ENCODE results near the gene UGT8. TPM values are rescaled to one million over a fixed set of nuclear protein-coding genes. Genes with fewer than 3 reads are reported as not detected.

Gene UGT8
- total RNA-seq, 6 experiments from 2014 or later: not detected

GRCh38 chr4:114691865-114692264, 93.3 kb downstream of the UGT8 start:
- no peak for DNase-seq
- Mint-ChIP-seq H3K27ac (no peak overlapping the region), H3K4me1 (ENCODE audit: low read depth) (no peaks in the 10 kb centered on the region), H3K9me3 (no peaks in the 10 kb centered on the region), H3K27me3 (ENCODE audit: insufficient read depth) (peaks cover 4% of the 10 kb centered on the region), H3K36me3 (ENCODE audit: low read depth) (no peaks in the 10 kb centered on the region), H3K4me3 (no peak overlapping the region)
- no peak for TF ChIP-seq CTCF (IDR thresholded peaks at IDR 0.05)

DNA sequence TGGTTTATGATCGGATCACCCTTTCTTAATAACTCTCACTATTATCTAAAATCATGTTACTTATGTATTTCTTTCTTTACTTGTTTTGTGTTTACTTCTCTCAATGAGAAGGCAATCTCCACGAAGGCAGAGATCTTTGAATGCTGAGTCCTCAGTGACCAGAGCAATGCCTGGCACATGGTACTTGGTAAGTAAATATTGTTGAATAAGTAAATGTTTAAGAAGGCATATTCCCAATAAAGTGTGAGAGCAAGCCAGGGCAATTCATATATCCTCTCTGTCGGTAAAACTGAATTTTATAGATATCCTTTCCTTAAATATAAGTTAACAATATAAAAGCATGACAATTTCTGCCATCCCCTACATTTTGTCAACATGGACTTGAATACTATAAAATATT, 94.4 kb downstream of the UGT8 start:
- DNase-seq: no peak
- TF ChIP-seq CTCF (IDR thresholded peaks at IDR 0.05): no peak
- H3K36me3 Mint-ChIP-seq (ENCODE audit: low read depth): no peaks in the 10 kb centered on the region
- H3K27ac Mint-ChIP-seq: no peak overlapping the region
- peaks cover 4% of the 10 kb centered on the region for H3K27me3 Mint-ChIP-seq (ENCODE audit: insufficient read depth)
- no peaks in the 10 kb centered on the region for H3K9me3 Mint-ChIP-seq
- H3K4me3 Mint-ChIP-seq: no peak overlapping the region
- H3K4me1 Mint-ChIP-seq (ENCODE audit: low read depth): no peaks in the 10 kb centered on the region

GRCh38 chr4:114694770-114695169, 96.2 kb downstream of the UGT8 start:
- no peaks in the 10 kb centered on the region for H3K27me3 Mint-ChIP-seq (ENCODE audit: insufficient read depth)
- no peaks in the 10 kb centered on the region for H3K9me3 Mint-ChIP-seq
- TF ChIP-seq CTCF (IDR thresholded peaks at IDR 0.05): peak; percentile 82
- H3K4me1 Mint-ChIP-seq (ENCODE audit: low read depth): no peaks in the 10 kb centered on the region
- no peak overlapping the region for H3K27ac Mint-ChIP-seq
- DNase-seq: peak; percentile 11
- no peaks in the 10 kb centered on the region for H3K36me3 Mint-ChIP-seq (ENCODE audit: low read depth)
- no peak overlapping the region for H3K4me3 Mint-ChIP-seq

DNA sequence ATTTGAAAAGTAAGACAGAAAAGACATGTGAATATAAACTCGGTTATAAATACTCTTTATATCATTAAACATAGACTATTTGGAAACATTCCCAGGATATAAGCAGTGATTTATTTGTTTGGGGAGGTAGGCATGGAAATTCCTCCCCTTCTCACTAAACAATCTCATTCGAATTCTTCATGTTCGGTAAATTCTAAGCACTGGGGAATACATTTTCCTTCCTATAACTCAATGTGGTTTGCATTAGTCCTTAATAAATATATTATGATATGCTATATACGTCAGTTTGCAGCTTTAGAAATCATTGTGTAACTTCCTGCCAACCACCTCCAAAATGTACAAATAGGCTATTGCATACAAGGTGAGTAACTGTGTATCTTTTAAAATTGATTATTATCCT, 99.6 kb downstream of the UGT8 start:
- Mint-ChIP-seq H3K9me3 (no peaks in the 10 kb centered on the region), H3K4me3 (no peak overlapping the region), H3K4me1 (ENCODE audit: low read depth) (no peaks in the 10 kb centered on the region), H3K27ac (no peak overlapping the region), H3K27me3 (ENCODE audit: insufficient read depth) (no peaks in the 10 kb centered on the region), H3K36me3 (ENCODE audit: low read depth) (no peaks in the 10 kb centered on the region)
- DNase-seq: no peak
- no peak for TF ChIP-seq CTCF (IDR thresholded peaks at IDR 0.05)

- TF ChIP-seq CTCF (IDR thresholded peaks at IDR 0.05): no peak
- H3K9me3 Mint-ChIP-seq: no peaks in the 10 kb centered on the region
- no peaks in the 10 kb centered on the region for H3K27me3 Mint-ChIP-seq (ENCODE audit: insufficient read depth)
- no peak overlapping the region for H3K27ac Mint-ChIP-seq
- no peak for DNase-seq
- no peaks in the 10 kb centered on the region for H3K4me1 Mint-ChIP-seq (ENCODE audit: low read depth)
- H3K36me3 Mint-ChIP-seq (ENCODE audit: low read depth): no peaks in the 10 kb centered on the region
- H3K4me3 Mint-ChIP-seq: no peak overlapping the region
These were observed 102.9 kb downstream of the UGT8 start for GRCh38 chr4:114701491-114701890.

GRCh38 chr4:114717432-114717831, 118.8 kb downstream of the UGT8 start:
- Mint-ChIP-seq H3K27ac (no peak overlapping the region), H3K4me1 (ENCODE audit: low read depth) (no peaks in the 10 kb centered on the region), H3K27me3 (ENCODE audit: insufficient read depth) (no peaks in the 10 kb centered on the region), H3K36me3 (ENCODE audit: low read depth) (no peaks in the 10 kb centered on the region), H3K9me3 (no peaks in the 10 kb centered on the region), H3K4me3 (no peak overlapping the region)
- DNase-seq: no peak
- TF ChIP-seq CTCF (IDR thresholded peaks at IDR 0.05): no peak

Data from HFFc6 (cell line).